ENCODE data around the gene AMER2. TPM values are rescaled to one million over a fixed set of nuclear protein-coding genes. Genes with fewer than 3 reads are reported as not detected.
"Not testable (repeated sequence)": the region's sequence is repeated elsewhere in the genome, so short reads cannot be mapped to it uniquely, and the experiment has no call there.

The AMER2 gene
- total RNA-seq, 1 donor from 2014 or later, result not detected

- intact Hi-C loops (cut with micrococcal nuclease), result no loop called here
Measured at GRCh38 chr13:25186187-25186586, 14.1 kb upstream of the AMER2 start.

DNA sequence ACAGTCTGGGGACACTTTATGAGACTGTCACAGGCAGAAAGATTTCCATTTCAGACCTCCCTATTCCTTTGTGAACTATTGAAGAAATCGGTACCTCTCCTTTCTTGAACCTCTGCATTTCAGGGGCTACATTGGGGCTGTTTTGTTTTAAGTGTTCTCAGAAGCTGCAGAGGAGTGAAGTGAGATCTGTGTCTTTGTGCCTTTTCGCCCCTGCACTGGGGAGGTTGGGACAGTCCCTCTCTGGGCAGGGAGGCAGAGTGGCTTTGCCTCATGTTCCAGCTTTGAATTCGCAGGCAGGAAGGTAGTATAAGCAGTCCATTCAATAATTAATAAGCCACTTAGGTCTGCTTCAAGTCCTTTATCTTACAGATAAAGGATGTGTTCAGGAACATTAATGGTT lies 9.5 kb upstream of the AMER2 start:
- intact Hi-C loops (cut with micrococcal nuclease), result no loop called here

- intact Hi-C loops (cut with micrococcal nuclease), result no loop called here
Measured at GRCh38 chr13:25180775-25181537, 8.9 kb upstream of the AMER2 start.

- intact Hi-C loops (cut with micrococcal nuclease), result no loop called here
Measured at GRCh38 chr13:25179832-25180774, 8.0 kb upstream of the AMER2 start.

- intact Hi-C loops (cut with micrococcal nuclease), result no loop called here
Measured at GRCh38 chr13:25179011-25179410, 6.9 kb upstream of the AMER2 start.

- intact Hi-C loops (cut with micrococcal nuclease), result no loop called here
Measured at GRCh38 chr13:25178070-25178469, 6.0 kb upstream of the AMER2 start.

- intact Hi-C loops (cut with micrococcal nuclease), result no loop called here
Measured at GRCh38 chr13:25177636-25178035, 5.5 kb upstream of the AMER2 start.

GRCh38 chr13:25177012-25177411 lies 4.9 kb upstream of the AMER2 start:
- intact Hi-C loops (cut with micrococcal nuclease), result no loop called here

DNA sequence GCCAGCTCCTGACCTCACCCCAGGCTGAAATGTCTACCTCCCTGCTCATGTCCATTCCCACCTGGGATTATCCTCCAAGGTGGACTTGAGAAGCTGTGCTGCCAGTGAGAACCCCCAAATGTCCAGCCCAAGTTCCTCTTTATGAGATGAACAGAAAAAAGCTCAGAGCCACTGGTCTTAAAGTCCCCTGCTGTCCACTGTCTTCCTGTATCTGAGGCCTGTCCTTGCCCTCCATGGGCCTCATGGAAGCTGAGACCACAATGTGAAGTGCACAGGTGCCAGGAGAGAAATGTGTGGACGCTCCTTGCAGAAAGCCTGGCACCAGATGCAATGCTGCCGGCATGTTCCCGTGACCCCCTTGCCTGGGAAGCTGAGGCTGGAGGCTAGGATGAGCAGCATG lies 3.3 kb upstream of the AMER2 start:
- intact Hi-C loops (cut with micrococcal nuclease), result no loop called here

DNA sequence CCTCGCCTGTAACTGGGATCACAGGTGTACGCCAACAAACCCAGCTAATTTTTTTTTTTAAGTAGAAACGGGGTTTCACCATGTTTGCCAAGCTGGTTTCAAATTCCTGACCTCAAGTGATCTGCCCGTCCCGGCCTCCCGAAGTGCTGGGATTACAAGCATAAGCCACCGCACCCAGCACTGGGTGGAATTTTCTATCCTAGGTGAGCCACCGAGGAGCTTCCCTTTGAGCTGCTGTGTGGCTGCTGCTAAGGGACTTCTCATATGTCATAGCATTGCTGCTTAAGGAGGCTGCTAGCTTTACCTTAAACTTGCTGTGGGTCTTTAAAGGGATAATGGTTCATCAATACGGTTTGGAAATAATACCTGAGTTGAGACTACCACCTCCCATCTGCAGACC lies 2.9 kb upstream of the AMER2 start:
- intact Hi-C loops (cut with micrococcal nuclease), result no loop called here

GRCh38 chr13:25174304-25174703 lies 2.2 kb upstream of the AMER2 start:
- intact Hi-C loops (cut with micrococcal nuclease), result no loop called here

DNA sequence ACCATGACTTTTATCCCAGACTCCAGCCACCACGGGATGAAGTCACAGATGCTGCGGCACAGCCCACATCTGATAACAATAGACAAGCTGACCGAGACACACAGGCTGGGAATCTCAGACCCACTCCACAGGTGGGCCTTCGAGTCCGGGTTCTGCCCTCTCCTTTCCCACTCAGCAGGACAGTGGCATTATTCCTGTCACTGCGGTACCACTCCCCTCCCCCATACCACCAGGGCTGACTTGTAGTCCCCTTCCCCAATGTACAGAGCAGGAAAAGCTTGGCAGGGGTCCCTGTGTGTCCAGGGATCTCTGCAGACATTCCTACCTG lies 179 bp upstream of the AMER2 start:
- intact Hi-C loops (cut with micrococcal nuclease), result no loop called here

- intact Hi-C loops (cut with micrococcal nuclease), result no loop called here
Measured at GRCh38 chr13:25171170-25171516, 945 bp downstream of the AMER2 start.

DNA sequence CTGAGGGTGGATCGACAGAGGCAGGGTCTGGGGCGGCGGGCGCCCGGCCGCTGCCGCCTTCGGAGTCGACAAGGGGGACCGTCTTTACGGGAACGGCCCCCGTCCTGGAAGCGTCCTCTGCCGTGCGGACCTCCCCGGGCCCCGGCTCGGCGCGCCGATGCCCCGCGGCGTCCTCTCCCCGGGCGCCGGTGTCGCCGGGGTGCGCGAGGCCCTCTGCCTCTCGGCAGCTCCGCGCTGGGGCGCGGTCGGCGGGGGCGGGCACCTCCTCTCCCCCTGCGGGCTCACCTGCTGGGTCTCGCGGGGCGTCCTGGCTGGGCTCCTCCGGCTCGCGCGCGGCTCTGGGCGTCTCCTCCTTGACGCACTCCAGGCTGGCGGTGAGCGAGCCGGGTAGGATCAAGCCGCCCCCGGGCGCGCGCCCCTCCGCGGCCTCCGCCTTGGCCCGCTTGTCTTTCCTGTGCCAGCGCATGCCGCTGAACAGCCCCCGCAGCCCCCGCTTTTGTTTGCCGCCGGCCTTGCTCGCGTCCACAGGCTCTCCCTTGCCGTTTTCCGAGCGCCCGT lies 1.5 kb downstream of the AMER2 start:
- intact Hi-C loops (cut with micrococcal nuclease), result no loop called here

DNA sequence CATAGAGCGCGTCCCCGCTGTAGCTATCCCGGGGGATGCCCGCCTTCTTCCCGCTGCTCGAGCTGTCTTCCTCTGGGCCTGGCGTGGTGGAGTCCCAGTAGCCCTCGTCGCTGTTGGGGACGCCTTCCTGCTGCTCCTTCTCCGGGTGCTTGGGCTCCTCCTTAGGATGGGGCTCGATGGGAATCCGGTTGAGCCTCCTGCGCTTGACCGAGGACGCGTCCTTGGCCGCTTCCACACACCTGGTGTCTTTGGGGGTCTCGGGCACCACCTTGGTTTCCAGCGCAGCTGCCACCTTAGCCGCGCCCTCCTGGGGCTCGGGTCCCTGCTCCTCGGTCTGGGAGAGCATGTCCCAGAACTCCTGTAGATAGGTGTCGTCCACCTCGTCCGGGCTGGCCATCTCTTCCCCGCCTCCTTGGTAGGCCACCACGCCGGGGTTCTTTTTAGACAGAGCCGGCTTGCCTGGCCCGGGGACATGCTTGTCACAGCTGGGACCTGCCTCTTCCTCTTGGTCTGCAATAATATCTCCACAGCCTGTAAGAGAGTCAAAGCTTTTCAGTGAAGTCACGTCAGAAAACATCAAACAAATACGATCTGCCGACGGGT lies 2.0 kb downstream of the AMER2 start:
- intact Hi-C loops (cut with micrococcal nuclease), result no loop called here

- intact Hi-C loops (cut with micrococcal nuclease), result no loop called here
Measured at GRCh38 chr13:25169356-25169755, 2.7 kb downstream of the AMER2 start.

DNA sequence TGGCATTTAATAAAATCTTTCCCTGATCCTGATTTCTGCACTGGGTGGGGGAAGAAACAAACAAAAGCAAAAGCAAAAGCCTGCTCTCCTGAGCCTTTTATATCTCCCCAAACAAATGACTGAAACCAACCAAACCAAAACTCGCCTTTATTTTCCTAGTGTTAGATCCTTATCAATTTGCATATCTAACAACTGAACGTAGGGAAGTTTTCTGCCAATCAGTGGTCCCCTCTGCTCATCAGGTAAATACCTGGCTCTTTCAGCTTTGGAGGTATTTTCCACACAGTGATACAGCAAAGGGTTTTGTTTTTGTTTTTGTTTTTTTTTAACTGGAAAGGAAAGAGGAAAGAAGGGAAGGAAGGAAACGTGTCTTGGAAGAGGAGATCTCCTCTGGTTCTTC lies 3.3 kb downstream of the AMER2 start:
- intact Hi-C loops (cut with micrococcal nuclease), result no loop called here

- intact Hi-C loops (cut with micrococcal nuclease), result no loop called here
Measured at GRCh38 chr13:25167382-25168174, 4.5 kb downstream of the AMER2 start.

- intact Hi-C loops (cut with micrococcal nuclease), result no loop called here
Measured at GRCh38 chr13:25166306-25166705, 5.8 kb downstream of the AMER2 start.

DNA sequence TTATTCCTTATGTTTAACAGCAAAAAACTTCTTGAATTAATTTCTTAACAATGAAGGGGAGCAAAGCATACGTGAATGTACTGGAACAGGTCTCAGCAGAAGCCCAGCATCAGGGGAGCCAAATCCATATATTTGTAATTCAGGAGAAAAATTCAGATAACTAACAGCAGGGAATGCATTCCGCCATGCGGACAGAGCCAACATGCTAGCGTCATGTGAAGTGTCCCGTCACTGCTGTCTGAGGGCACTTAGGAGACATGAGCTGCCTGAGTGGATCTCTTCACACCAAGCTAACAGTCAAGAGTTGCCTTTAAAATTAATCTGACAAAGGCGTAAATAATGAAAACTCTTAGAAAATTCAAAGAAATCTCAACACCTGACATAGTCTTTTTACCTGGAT lies 6.4 kb downstream of the AMER2 start:
- intact Hi-C loops (cut with micrococcal nuclease), result no loop called here

DNA sequence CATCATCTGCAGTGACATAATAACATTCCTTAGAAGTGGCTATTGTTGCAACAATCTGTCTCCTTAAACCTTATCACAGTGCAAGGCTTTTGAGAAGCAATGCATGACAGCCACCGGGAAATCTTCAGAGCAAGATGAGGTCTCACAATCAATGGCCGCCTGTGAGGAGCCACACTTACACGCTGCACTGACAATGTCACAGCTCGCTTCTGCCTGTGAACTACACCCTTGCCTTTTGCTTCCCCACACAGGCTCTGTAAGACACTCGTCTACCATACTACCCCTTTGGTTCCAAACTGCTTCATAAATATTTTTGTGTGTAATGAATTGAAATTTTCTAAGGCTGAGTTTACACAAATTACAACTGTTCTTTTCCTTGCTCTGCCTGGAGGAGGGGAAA lies 6.9 kb downstream of the AMER2 start:
- intact Hi-C loops (cut with micrococcal nuclease), result not testable (repeated sequence)
